D721Med (cell line): ENCODE data around the gene LOXHD1.

Experiments used
- DNase-seq: peaks from one replicate; pipeline ENCODE4 v3.0.0; 2011; ENCODE audit warnings: low spot score; ENCODE audit not compliant: insufficient read length
- FAIRE-seq: peaks from 2 replicates; lab custom pipeline; 2011; peaks lifted over from hg19 to GRCh38; lab: Jason Lieb, UNC
- TF ChIP-seq, protein P1 (sequence below): IDR thresholded peaks from 2 replicates; pipeline ENCODE4 v1.5.1; 2012; ENCODE audit warnings: mild to moderate bottlenecking, control low read depth; ENCODE audit not compliant: insufficient read depth; ENCODE audit errors: missing control alignments

The LOXHD1 gene

DNA sequence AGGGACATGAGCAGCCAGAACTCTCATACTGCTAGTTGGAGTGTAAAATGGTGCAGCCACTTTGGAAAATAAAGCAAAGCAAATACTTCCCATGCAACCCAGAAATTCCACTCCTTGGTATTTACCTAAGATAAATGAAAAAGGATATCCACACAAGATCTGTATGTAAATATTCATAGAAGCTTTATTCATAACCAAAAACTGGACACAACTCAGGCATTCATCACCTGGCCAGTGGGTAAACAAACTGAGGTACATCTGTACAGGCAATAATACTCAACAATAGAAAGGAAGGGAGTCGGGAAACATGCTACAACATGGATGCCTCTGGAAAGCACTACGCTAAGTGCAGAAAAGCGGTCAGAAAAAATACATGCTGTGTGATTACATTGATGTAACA, 2.5 kb upstream of the LOXHD1 start:
- FAIRE-seq, result no peak
- DNase-seq, result no peak
- TF ChIP-seq, protein P1, sequence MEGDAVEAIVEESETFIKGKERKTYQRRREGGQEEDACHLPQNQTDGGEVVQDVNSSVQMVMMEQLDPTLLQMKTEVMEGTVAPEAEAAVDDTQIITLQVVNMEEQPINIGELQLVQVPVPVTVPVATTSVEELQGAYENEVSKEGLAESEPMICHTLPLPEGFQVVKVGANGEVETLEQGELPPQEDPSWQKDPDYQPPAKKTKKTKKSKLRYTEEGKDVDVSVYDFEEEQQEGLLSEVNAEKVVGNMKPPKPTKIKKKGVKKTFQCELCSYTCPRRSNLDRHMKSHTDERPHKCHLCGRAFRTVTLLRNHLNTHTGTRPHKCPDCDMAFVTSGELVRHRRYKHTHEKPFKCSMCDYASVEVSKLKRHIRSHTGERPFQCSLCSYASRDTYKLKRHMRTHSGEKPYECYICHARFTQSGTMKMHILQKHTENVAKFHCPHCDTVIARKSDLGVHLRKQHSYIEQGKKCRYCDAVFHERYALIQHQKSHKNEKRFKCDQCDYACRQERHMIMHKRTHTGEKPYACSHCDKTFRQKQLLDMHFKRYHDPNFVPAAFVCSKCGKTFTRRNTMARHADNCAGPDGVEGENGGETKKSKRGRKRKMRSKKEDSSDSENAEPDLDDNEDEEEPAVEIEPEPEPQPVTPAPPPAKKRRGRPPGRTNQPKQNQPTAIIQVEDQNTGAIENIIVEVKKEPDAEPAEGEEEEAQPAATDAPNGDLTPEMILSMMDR, result no peak

DNA sequence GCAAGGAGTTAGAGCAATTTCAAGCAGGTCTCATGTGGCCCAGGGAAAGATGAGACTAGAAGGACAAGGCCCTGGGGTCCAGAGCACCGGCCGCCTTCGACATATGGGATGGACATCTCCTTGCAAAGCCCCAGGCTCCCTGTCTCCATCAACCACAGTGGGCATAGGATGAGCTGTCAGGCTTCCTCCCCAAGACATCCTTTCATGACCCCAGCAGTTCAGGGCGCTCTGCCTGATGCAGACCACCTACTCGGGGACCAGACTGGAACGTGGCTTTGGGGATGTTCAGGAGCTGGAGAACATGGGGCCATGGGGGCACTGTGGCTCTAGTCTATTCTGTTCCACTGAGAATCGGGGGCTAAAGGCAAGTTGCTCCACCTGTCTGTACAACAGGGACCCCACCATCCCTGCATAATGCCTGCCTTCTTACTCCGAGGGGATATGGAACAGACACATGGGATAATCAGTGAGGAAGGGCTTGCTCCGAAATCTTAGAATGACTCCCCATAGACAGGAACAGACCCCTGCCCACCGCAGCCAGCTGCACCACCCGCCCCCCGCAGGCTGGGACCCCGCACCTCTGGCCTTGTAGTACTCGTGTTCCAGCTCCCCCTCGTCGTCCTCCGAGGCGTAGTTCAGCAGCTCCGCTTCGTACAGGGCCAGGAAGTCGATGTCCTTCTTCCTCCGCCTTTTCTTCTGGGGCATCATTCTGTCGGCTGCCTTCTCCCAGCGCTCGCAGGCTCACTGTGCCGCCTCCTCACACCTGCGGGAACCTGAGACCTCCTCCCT, 500 bp downstream of the LOXHD1 start:
- DNase-seq, result no peak
- no peak for FAIRE-seq
- TF ChIP-seq, protein P1, result no peak

DNA sequence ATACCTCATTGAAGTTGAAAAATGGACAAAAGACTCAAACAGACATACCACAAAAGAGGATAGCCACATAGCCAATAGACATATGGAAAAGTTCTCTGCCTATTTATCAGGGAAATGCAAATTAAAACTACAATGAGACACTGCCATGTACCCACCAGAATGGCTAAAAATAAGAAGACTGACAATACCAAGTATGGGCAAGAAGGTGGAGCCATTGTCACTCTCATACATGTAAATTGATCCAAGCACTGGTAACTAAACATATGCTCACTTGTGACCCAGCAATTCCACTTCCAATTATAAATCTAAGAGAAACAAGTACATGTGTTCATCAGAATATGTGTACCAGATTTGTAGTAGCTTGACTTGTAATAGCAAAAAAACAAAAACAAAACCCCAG, 4.6 kb downstream of the LOXHD1 start:
- DNase-seq (no peak), FAIRE-seq (peak; percentile 76)
- TF ChIP-seq, protein P1, result no peak

DNA sequence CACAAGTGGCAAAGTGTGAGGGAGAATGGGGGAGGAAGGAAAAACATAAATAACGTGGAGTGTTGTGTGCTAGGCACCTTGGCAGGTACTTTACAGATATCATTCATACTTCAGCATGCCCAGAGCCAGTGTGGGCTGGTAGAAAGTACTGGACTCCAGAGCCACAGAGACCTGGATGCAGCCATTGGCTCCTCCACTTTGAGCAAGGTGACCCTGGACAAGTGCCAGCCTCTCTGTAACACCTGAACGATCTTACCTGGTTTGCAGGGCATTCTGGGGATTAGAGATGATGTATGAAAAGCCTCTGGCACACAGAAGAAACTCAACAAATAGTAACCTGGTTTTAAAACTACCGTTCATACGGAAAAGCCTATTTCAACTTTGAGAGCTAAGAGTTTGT, 6.3 kb downstream of the LOXHD1 start:
- TF ChIP-seq, protein P1, result no peak
- FAIRE-seq (no peak), DNase-seq (no peak)

DNA sequence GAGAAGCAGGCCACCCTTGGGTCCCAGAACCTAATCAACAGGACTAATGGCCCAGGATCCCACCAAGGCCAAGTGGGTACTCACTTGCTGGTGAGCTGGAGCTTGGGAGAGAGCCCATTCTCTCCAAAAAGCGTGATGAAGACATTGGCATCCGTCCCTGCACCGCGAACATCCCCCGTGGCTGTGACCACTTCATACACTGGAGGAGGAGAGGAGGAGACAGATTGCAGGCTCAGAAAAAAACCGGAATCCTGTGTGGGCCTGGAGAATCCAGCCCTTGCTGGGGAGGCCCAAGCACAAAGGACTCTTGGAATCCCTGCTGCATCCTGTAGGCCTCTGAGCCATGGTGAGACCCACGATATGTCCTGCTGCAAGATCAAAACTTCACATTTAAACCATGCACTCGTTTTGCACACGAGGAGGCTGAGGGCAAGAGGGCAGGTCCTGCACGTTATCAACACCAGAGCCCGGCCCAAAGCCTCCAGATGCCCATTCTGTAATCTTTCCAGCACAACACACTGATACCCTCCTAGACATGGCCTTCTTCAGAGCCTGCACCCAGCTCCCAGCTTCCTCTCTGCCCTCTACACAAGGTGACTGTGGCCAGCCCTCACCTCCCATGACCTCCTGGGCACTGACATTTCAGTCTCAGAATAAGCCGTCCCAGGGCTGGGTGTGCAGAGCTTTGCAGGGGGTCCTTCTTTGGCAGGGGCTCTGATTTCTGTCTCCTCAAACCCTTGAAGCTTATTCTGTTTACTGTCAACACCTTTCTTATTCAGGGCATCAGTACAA, 7.8 kb downstream of the LOXHD1 start:
- DNase-seq (no peak), FAIRE-seq (no peak)
- TF ChIP-seq, protein P1, result no peak

DNA sequence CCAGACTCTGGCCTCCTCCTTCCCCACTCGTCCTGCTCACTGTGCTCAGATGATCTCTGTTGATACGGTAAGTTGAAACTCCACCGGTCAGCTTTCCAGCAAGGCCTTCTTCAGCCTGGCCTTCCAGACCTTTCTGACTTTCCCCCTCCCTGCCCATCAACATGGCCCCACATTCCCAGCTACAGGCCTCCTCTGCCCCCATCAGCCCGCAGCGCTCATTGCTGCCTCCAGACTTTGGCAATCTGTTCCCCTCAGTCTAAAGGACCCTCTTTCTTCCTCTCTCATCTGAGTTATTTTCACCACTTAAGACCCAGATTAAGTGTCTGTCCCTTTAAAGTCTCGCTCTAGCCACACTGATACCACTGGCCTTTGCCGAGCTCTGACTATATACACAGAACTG, 10.6 kb downstream of the LOXHD1 start:
- TF ChIP-seq, protein P1, result no peak
- FAIRE-seq (no peak), DNase-seq (no peak)
